HPDE6-E6E7 (cell line): ENCODE results near the gene LRRC72.
"Not testable (repeated sequence)": the region's sequence is repeated elsewhere in the genome, so short reads cannot be mapped to it uniquely, and the experiment has no call there.

Source experiments
- DNase-seq: peaks from one replicate; pipeline ENCODE4 v3.0.0; 2011; ENCODE audit warnings: missing footprints; ENCODE audit errors: extremely low spot score

LRRC72 gene

GRCh38 chr7:16526742-16527540 lies at the start of gene LRRC72:
Gene LRRC72, plus strand, starts transcription at chr7:16526825. Its CDS starts 128 bp downstream, at chr7:16526953.
- DNase-seq, result no peak

- DNase-seq, result no peak
These were observed 47.5 kb upstream of the LRRC72 start for GRCh38 chr7:16479161-16479560.

- no peak for DNase-seq
These were observed 47.0 kb upstream of the LRRC72 start for GRCh38 chr7:16479591-16479990.

- DNase-seq, result peak; percentile 61
These were observed 42.0 kb upstream of the LRRC72 start for GRCh38 chr7:16484453-16485158.

GRCh38 chr7:16491148-16491547 lies 35.5 kb upstream of the LRRC72 start:
- no peak for DNase-seq

GRCh38 chr7:16492513-16493062 lies 34.0 kb upstream of the LRRC72 start:
- DNase-seq, result no peak

- no peak for DNase-seq
These were observed 33.4 kb upstream of the LRRC72 start for GRCh38 chr7:16493266-16493665.

- DNase-seq, result no peak
These were observed 32.1 kb upstream of the LRRC72 start for GRCh38 chr7:16494551-16494950.

GRCh38 chr7:16494955-16495719 lies 31.5 kb upstream of the LRRC72 start:
- DNase-seq, result no peak

GRCh38 chr7:16498122-16498521 lies 28.5 kb upstream of the LRRC72 start:
- no peak for DNase-seq

GRCh38 chr7:16502303-16502702 lies 24.3 kb upstream of the LRRC72 start:
- DNase-seq, result no peak

- no peak for DNase-seq
These were observed 22.6 kb upstream of the LRRC72 start for GRCh38 chr7:16504019-16504418.

GRCh38 chr7:16506422-16506821 lies 20.2 kb upstream of the LRRC72 start:
- DNase-seq, result not testable (repeated sequence)

GRCh38 chr7:16509829-16510228 lies 16.8 kb upstream of the LRRC72 start:
- no peak for DNase-seq

GRCh38 chr7:16511314-16511713 lies 15.3 kb upstream of the LRRC72 start:
- no peak for DNase-seq

GRCh38 chr7:16512097-16512496 lies 14.5 kb upstream of the LRRC72 start:
- DNase-seq, result no peak

GRCh38 chr7:16514271-16514670 lies 12.4 kb upstream of the LRRC72 start:
- no peak for DNase-seq

GRCh38 chr7:16514729-16515128 lies 11.9 kb upstream of the LRRC72 start:
- DNase-seq, result no peak

- no peak for DNase-seq
These were observed 10.6 kb upstream of the LRRC72 start for GRCh38 chr7:16515785-16516685.

- not testable (repeated sequence) for DNase-seq
These were observed 6.6 kb upstream of the LRRC72 start for GRCh38 chr7:16519985-16520384.

- DNase-seq, result no peak
These were observed 2.3 kb upstream of the LRRC72 start for GRCh38 chr7:16524332-16524731.
